Glomerular visceral epithelial cell (primary cell): ENCODE data around the gene JAKMIP2.
"Not testable (repeated sequence)": the region's sequence is repeated elsewhere in the genome, so short reads cannot be mapped to it uniquely, and the experiment has no call there.

Experiments used
- DNase-seq: peaks from one replicate; pipeline ENCODE4 v3.0.0-alpha.2; 2016; ENCODE audit errors: extremely low spot score

The JAKMIP2 gene

GRCh38 chr5:147558826-147559225 is 223.7 kb downstream of the JAKMIP2 start:
- peak; percentile 86 for DNase-seq

GRCh38 chr5:147557876-147558745 is 224.4 kb downstream of the JAKMIP2 start:
- DNase-seq: no peak

DNA sequence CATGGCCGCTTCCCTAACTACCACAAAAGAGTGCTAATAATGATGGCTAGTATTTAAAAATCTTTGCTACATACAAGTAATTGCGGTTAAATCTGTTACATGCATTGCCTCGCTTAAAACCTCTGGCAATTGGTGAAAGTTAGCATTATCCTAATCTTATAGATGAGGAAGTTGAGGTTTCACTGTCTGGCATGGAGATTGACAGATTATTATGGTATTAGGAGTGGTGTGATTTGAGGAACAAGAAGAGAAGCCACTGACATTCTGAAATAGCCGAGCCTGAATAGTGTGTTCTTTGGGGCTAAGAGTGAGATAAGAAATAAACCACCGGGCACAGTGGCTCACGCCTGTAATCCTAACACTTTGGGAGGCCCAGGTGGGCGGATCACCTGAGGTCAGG is 227.4 kb downstream of the JAKMIP2 start:
- no peak for DNase-seq

- peak; percentile 60 for DNase-seq
Measured at GRCh38 chr5:147554261-147554817, 228.2 kb downstream of the JAKMIP2 start.

DNA sequence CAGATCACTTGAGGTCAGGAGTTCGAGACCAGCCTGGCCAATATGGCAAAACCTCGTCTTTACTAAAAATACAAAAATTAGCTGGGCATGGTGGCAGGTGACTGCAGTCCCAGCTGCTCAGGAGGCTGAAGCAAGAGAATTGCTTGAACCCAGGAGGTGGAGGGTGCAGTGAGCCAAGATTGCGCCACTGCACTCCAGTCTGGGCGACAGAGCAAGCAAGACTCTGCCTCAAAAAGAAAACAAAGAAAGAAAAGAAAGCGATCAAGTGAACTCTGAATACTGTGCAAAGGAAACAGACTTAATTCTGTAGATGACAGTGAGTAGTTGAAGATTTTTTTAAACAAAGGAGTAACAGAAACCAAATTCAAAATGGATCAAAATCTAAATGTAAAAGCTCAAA is 228.7 kb downstream of the JAKMIP2 start:
- not testable (repeated sequence) for DNase-seq

- DNase-seq: no peak
Measured at GRCh38 chr5:147552897-147553296, 229.6 kb downstream of the JAKMIP2 start.

GRCh38 chr5:147551677-147552076 is 230.9 kb downstream of the JAKMIP2 start:
- DNase-seq: no peak

DNA sequence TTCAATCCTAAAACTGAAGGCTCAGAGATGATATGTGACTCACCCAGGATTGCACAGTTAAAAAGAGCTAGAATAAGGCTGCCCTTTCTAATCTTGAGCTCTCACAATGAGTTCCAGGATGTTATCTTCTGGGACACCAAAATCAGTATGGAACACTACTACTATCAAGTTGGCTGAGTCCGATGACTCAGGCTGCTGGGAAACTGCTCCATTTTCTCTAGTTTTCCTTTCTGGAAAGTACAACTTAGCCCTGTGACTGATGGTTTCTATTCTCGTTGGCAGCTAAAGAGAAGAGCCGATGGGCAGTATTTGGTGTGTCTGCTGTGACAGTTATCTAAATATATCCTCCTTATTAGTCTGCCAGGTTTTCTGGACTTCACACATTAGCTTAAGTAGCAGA is 234.8 kb downstream of the JAKMIP2 start:
- DNase-seq: no peak

GRCh38 chr5:147544556-147544955 is 238.0 kb downstream of the JAKMIP2 start:
- DNase-seq: no peak

GRCh38 chr5:147539053-147539452 is 243.5 kb downstream of the JAKMIP2 start:
- DNase-seq: peak; percentile 69

DNA sequence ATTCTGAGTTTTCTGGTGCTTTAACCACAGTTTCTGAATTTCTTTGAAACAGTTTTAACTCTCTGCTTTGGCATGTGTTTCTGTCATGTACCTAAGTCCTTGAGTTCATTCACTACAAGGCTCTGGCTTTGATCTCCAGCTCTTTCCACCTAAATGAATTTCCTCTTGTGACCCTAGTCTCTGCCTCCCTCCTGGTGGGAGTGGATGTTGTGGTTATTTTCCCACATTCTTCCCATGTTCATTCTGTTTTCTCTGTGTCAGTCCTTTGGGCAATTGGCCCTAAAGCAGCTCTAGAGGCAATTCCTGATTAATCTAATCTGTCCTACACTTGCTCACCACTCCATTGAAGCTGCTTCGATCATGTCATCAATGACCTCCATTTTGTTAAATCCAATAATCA is 244.3 kb downstream of the JAKMIP2 start:
- DNase-seq: peak; percentile 72
